HG03439 (cell line): ENCODE results near the gene COL5A1.
"Not testable (repeated sequence)": the region's sequence is repeated elsewhere in the genome, so short reads cannot be mapped to it uniquely, and the experiment has no call there.

Experiments
- ATAC-seq: cut with Tn5 transposase; IDR thresholded peaks from one replicate; pipeline ENCODE4 v1.9.1; 2021; ENCODE audit warnings: mild to moderate bottlenecking, moderate library complexity; ENCODE audit not compliant: unreplicated experiment

COL5A1 gene

GRCh38 chr9:134707031-134707680 lies 65.6 kb downstream of the COL5A1 start:
- no peak for ATAC-seq

- ATAC-seq: no peak
Observed at GRCh38 chr9:134707731-134708671, 66.4 kb downstream of the COL5A1 start.

GRCh38 chr9:134708672-134709038 lies 67.1 kb downstream of the COL5A1 start:
- no peak for ATAC-seq

DNA sequence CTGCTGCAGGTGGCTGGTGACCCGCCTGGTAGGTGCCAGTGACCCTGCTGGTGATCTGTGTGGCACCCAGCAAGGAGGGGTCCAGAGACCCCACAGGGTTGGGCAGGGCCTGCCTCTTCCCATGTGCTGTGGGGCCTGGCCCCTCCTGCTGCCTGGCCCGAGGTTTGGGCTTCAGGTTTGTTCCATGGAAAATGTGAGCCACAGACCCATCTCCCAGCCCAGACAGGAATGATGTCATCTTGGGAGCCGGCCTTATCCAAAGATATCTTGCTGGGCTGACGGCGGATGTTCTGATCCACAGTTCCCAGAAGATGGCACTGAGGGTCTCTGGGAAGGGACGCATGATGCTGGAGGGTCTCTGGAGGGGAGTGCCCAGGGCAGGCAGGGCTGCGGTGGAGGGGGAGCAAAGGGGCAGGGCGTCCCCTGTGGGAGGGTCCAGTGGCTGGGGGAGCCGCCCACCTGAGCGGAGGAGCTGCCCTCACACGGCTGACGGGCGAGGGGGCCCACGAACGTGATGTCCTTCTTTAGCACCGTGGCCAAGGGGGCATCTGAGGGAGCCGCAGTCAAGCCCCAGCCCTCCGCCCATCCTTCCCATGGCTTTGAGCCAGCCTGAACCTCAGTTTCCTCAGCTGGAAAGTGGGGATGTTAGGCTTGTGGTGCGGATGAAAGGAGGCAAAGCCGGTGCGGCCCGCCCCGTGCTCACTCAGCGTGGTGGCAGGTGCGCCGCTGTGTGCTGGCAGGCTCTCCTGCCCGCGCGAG lies 68.1 kb downstream of the COL5A1 start:
- ATAC-seq: no peak

DNA sequence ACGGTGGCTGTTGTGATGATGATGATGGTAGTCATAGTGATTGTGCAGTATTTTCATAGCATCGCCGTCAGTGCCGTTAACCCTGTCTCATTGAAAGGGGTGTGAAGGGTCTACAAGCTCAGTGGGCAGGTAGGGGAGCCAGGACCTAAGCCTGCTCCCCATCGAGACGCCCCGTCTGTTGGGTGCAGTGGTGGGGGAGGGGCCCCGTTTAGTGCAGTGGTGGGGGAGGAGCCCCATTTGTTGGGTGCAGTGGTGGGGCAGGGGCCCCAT lies 68.6 kb downstream of the COL5A1 start:
- ATAC-seq: no peak

DNA sequence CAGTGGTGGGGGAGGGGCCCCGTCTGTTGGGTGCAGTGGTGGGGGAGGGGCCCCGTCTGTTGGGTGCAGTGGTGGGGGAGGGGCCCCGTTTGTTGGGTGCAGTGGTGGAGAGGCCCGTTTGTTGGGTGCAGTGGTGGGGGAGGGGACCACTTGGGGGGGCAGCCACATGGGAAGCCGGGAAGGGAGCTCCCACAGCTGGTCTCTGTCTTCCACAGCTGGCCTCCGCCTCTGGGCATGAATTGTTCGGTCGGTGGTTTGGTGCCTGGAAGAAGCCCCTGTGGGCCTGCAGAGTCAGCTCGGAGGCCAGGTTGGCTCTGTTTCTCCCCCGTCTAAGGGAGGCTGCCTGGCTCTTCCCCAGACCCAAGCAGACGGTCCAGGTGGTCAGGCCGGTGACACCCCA lies 69.3 kb downstream of the COL5A1 start:
- no peak for ATAC-seq

DNA sequence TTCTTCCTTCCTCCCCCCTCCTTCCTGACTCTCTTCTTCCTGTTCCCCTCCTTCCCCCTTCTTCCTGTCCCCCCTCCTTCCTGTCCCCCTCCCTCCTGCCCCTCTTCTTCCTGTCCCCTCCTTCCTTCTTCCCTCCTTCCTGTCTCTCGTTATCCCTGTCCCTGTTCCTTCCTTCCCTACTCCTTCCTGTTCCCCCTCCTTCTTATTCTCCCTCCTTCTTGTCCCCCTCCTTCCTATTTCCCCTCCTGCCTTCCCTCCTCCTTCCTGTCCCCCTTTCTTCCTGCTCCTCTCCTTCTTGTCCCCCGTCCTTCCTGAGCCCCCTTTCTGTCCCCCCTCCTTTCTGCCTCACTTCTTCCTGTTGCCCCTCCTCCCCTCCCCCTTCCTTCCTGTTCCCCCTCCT lies 70.6 kb downstream of the COL5A1 start:
- no peak for ATAC-seq

GRCh38 chr9:134712926-134713325 lies 71.3 kb downstream of the COL5A1 start:
- ATAC-seq: no peak

GRCh38 chr9:134715536-134715935 lies 73.9 kb downstream of the COL5A1 start:
- not testable (repeated sequence) for ATAC-seq

GRCh38 chr9:134716067-134716466 lies 74.5 kb downstream of the COL5A1 start:
- no peak for ATAC-seq

DNA sequence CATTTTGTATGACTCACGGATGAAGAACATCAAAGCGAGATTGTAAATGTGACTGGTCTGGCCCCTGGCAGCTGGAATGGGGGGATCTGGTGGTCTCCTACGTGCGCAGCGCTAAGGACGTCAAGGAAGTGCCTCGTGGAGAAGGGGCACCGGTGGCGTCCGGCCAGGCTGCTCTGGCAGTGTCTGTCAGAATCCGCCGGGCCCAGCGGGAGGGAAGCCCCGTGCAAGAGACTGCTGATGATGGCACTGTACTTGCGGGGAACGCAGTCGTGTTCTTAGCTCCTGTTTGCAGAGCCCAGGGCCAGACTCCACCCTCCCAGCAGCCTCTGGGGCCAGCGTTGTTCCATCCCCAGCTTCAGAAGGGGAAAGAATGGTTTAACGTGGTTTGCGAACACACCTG lies 75.5 kb downstream of the COL5A1 start:
- no peak for ATAC-seq

- no peak for ATAC-seq
Observed at GRCh38 chr9:134717924-134718645, 76.5 kb downstream of the COL5A1 start.

DNA sequence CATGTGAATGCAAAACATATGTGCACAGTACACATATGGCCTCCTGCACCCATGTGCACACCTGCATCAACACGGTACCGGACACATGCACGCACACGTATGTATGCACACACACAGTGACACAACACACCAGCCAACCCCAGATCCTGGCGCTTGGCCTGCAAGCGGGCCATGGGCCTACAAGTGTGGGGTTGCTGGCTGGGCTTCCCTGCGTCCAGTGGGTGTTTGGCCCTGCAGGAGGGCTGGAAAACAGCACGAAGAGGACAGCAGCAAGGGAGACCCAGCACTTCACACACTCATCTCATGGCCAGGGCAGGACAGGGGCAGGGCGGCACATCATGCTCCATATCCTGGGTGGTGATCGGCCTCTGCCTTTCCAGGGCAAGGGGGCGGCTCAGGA lies 77.7 kb downstream of the COL5A1 start:
- ATAC-seq: no peak

DNA sequence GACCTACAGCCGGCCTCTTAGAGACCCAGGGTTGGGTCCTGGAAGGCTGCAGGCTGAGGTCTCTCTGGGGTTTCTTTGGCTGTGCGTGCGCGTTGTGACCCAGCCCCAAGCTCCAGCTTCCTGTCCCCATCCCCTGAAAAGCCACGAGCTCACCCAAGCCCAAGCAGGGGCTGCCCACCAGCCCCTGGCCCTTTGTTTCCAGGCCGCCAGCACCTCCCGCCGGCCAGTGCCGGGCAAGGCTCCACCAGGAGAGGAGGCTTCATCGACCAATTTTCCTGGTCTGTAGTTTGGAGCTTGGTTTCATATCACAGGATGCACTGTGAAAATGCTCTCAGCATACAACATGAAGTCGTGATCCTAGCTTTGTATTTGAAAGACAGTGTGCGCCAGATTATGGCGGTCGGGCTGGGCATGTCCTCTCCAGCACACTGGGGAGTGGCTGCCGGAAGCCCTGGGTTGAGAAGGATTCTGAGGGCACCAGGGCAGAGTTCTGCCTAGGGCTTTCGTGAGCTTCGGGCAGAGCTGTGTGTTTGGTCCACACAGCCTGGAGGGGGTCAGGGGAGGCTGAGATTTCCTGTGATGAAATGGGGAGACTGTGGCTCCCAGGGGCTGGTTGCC lies 78.6 kb downstream of the COL5A1 start:
- ATAC-seq: no peak

- ATAC-seq: no peak
Observed at GRCh38 chr9:134720796-134721195, 79.2 kb downstream of the COL5A1 start.

GRCh38 chr9:134721344-134721743 lies 79.7 kb downstream of the COL5A1 start:
- ATAC-seq: no peak

DNA sequence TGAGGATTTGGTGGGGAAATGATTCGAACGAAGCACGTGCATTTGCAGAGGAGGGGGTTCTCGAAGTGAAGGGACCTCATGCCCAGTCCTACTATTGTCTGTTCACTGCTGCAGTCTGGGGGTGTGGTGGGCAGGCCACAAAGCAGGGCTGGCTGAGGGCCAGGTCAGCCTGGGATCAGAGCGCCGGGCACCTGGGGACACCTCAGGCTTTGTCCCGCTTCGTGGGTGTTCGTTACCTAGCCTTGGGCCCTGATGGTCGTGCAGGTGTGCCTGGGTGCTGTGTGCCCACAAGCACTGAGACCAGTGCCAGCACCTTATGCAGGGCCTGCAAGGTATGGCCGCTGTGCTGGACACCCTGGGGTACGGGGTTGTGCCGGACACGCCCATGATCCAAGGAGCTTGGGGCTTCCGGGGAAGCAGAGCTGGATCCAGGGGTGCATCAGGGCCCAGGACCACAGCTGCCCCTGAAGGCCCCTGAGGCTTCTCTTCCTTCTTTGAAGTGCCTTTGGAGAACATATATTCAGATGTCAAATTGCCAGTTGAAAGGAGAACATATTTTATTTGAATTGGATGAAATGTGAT lies 80.6 kb downstream of the COL5A1 start:
- no peak for ATAC-seq

DNA sequence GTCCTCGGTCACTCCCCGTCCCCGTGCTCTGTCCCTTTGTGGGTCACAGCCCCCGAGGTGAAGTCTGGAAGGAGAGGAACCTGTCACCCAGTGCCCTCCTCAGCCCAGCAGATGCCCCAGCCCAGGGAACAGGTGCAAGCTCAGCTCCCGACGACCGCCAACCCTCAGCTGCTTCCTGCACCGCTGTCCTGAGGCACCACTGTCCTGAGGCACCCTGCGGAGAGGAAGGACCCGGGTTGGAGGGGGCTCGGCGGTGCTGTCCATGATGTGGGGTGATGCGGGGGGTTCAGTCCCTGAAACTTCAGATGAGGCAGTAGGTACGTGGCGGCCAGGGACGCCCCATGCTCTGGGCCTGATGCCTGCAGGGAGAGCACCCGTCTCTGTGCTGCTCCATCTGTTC lies 81.4 kb downstream of the COL5A1 start:
- ATAC-seq: no peak

- no peak for ATAC-seq
Observed at GRCh38 chr9:134723491-134724190, 82.0 kb downstream of the COL5A1 start.
